H1 (cell line): ENCODE results near the gene STARD8. TPM values are rescaled to one million over a fixed set of nuclear protein-coding genes. Genes with fewer than 3 reads are reported as not detected.

Source experiments
- CTCF ChIA-PET: fragments of 300-600 bp; sonication (Branson Sonifier 250); formaldehyde crosslinking; loops from one replicate; lab custom pipeline; 2021; ENCODE audit not compliant: partially characterized antibody; lab: Charles Lee
- POLR2A ChIA-PET: fragments of 300-600 bp; sonication (Branson Sonifier 250); formaldehyde crosslinking; loops from one replicate; lab custom pipeline; 2021; ENCODE audit warnings: inconsistent platforms; ENCODE audit not compliant: partially characterized antibody; lab: Charles Lee
- DNase-seq, 2 experiments: peaks; one replicate each; pipeline versions ENCODE4 v3.0.0 to v3.0.0-alpha.2; 2010 to 2022; ENCODE audit warnings: low spot score in 2 of 2, low read depth in 1 of 2, mixed read lengths in 1 of 2
- FAIRE-seq: peaks from 2 replicates; lab custom pipeline; 2011; peaks lifted over from hg19 to GRCh38; lab: Jason Lieb, UNC
- H2AFZ ChIP-seq: 2 replicates; pipeline ENCODE4 v1.8.1; 2012; ENCODE audit warnings: low read length, inconsistent platforms
- H2AK5ac ChIP-seq: 2 replicates; pipeline ENCODE4 v1.6.1; 2013; ENCODE audit warnings: low read depth, low read length
- H2BK120ac ChIP-seq: replicated peaks from 2 replicates; pipeline ENCODE3; 2013; ENCODE audit warnings: low read depth, low read length, inconsistent platforms
- H2BK12ac ChIP-seq: 2 replicates; pipeline ENCODE4 v1.6.1; 2013; ENCODE audit warnings: low read depth, low read length
- H2BK15ac ChIP-seq: 2 replicates; pipeline ENCODE4 v1.6.1; 2013; ENCODE audit warnings: low read length
- H2BK20ac ChIP-seq: 2 replicates; pipeline ENCODE4 v1.6.1; 2013; ENCODE audit warnings: low read length
- H2BK5ac ChIP-seq: 2 replicates; pipeline ENCODE4 v1.6.1; 2013; ENCODE audit warnings: low read depth, low read length
- H3K14ac ChIP-seq: 2 replicates; pipeline ENCODE4 v1.6.1; 2013; ENCODE audit warnings: inconsistent platforms; ENCODE audit not compliant: insufficient read length
- H3K18ac ChIP-seq: 2 replicates; pipeline ENCODE4 v1.6.1; 2013; ENCODE audit warnings: low read length; ENCODE audit errors: extremely low read depth
- H3K23ac ChIP-seq: 2 replicates; pipeline ENCODE4 v1.6.1; 2013; ENCODE audit warnings: inconsistent platforms; ENCODE audit not compliant: insufficient read length
- H3K23me2 ChIP-seq: 2 replicates; pipeline ENCODE4 v1.6.1; 2013; ENCODE audit warnings: low read depth, low read length
- H3K27ac ChIP-seq: 2 replicates; pipeline ENCODE4 v1.6.1; 2011; ENCODE audit warnings: low read depth, low read length, inconsistent platforms
- H3K27me3 ChIP-seq, 4 experiments: replicated peaks in 1 of 4; 1 replicate in 1 of 4; 2 replicates in 3 of 4; pipeline versions ENCODE4 v1.6.1 to v1.8.1; 2011 to 2013; ENCODE audit warnings: low read length in 3 of 4, mild to moderate bottlenecking in 3 of 4, inconsistent platforms in 2 of 4, mixed read lengths in 2 of 4, moderate library complexity in 1 of 4; ENCODE audit not compliant: control insufficient read depth in 3 of 4, insufficient read depth in 3 of 4; ENCODE audit errors: extremely low read depth in 1 of 4
- H3K36me3 ChIP-seq, 4 experiments: 2 replicates each; pipeline versions ENCODE4 v1.6.1 to v1.8.1; 2011 to 2013; ENCODE audit warnings: mild to moderate bottlenecking in 4 of 4, low read length in 3 of 4, moderate library complexity in 2 of 4, control low read depth in 1 of 4, inconsistent platforms in 1 of 4; ENCODE audit not compliant: insufficient read depth in 4 of 4, control insufficient read depth in 2 of 4
- H3K4ac ChIP-seq: replicated peaks from 2 replicates; pipeline ENCODE3; 2013; ENCODE audit warnings: low read length, low read depth, mixed read lengths, inconsistent platforms; ENCODE audit not compliant: insufficient read length
- H3K4me1 ChIP-seq, 4 experiments: replicated peaks in 1 of 4; 1 replicate in 1 of 4; 2 replicates in 3 of 4; pipeline versions ENCODE4 v1.6.1 to v1.8.1; 2011 to 2013; ENCODE audit warnings: low read length in 3 of 4, inconsistent platforms in 2 of 4, mixed read lengths in 1 of 4; ENCODE audit not compliant: insufficient read depth in 4 of 4, control insufficient read depth in 3 of 4
- H3K4me2 ChIP-seq, 2 experiments: 2 replicates each; pipeline versions ENCODE4 v1.6.1 to v1.8.1; 2011 to 2013; ENCODE audit warnings: low read depth in 2 of 2, low read length in 2 of 2, control low read depth in 1 of 2, inconsistent platforms in 1 of 2, mild to moderate bottlenecking in 1 of 2; ENCODE audit not compliant: insufficient read depth in 1 of 2
- H3K4me3 ChIP-seq, 4 experiments: fragments of 200-600, 300-600 bp in 1 of 4; sonication (generic), shearing (Covaris generic), sonication (Bioruptor Twin) in 1 of 4; 2 replicates each; pipeline versions ENCODE4 v1.5.1 to v1.8.1; 2011 to 2016; ENCODE audit warnings: low read length in 4 of 4, low read depth in 3 of 4, control low read depth in 2 of 4, inconsistent platforms in 2 of 4, mild to moderate bottlenecking in 2 of 4, mixed read lengths in 1 of 4, moderate library complexity in 1 of 4; ENCODE audit not compliant: insufficient read depth in 2 of 4; ENCODE audit errors: extremely low read depth in 1 of 4
- H3K56ac ChIP-seq: replicated peaks from 2 replicates; pipeline ENCODE3; 2013; ENCODE audit warnings: low read depth, mild to moderate bottlenecking, mixed read lengths, low read length, inconsistent platforms; ENCODE audit not compliant: insufficient read length
- H3K79me1 ChIP-seq: 2 replicates; pipeline ENCODE4 v1.6.1; 2013; ENCODE audit warnings: low read depth, low read length, control low read depth
- H3K79me2 ChIP-seq, 2 experiments: 2 replicates each; pipeline versions ENCODE4 v1.6.1 to v1.8.1; 2012 to 2013; ENCODE audit warnings: low read length in 2 of 2, mild to moderate bottlenecking in 2 of 2, inconsistent platforms in 1 of 2; ENCODE audit not compliant: insufficient read depth in 2 of 2, control insufficient read depth in 1 of 2
- H3K9ac ChIP-seq, 4 experiments: replicated peaks in 1 of 4; 1 replicate in 1 of 4; 2 replicates in 3 of 4; pipeline versions ENCODE4 v1.6.1 to v1.8.1; 2011 to 2013; ENCODE audit warnings: low read depth in 3 of 4, low read length in 3 of 4, control low read depth in 2 of 4, mild to moderate bottlenecking in 2 of 4, moderate library complexity in 2 of 4, inconsistent platforms in 1 of 4; ENCODE audit errors: extremely low read depth in 1 of 4
- H3K9me3 ChIP-seq, 2 experiments: 2 replicates each; pipeline versions ENCODE4 v1.6.1 to v1.8.1; 2012 to 2013; ENCODE audit warnings: mild to moderate bottlenecking in 2 of 2, moderate library complexity in 2 of 2, control low read depth in 1 of 2, inconsistent platforms in 1 of 2, low read depth in 1 of 2, low read length in 1 of 2, mixed read lengths in 1 of 2; ENCODE audit not compliant: insufficient read depth in 2 of 2
- H4K20me1 ChIP-seq, 2 experiments: replicated peaks in 1 of 2; 2 replicates each; pipeline versions ENCODE3 to v1.8.1; 2011 to 2013; ENCODE audit warnings: inconsistent platforms in 2 of 2, low read length in 2 of 2, mild to moderate bottlenecking in 1 of 2; ENCODE audit not compliant: insufficient read depth in 2 of 2, control insufficient read depth in 1 of 2
- H4K5ac ChIP-seq: 2 replicates; pipeline ENCODE4 v1.6.1; 2013; ENCODE audit warnings: low read length, low read depth, mixed read lengths, inconsistent platforms; ENCODE audit not compliant: insufficient read length
- H4K8ac ChIP-seq: 2 replicates; pipeline ENCODE4 v1.8.0; 2013; ENCODE audit warnings: mild to moderate bottlenecking, moderate library complexity, low read length, inconsistent platforms; ENCODE audit not compliant: insufficient read depth; ENCODE audit errors: extremely low read depth
- H4K91ac ChIP-seq: replicated peaks from 2 replicates; pipeline ENCODE3; 2013; ENCODE audit warnings: low read length, mixed read lengths, inconsistent platforms; ENCODE audit not compliant: insufficient read length
- BACH1 ChIP-seq: IDR thresholded peaks from 2 replicates; pipeline ENCODE4 v1.6.1; 2012; ENCODE audit warnings: low read length, improper control_type of control experiment
- BRCA1 ChIP-seq: IDR thresholded peaks from 2 replicates; pipeline ENCODE4 v1.6.1; 2012; ENCODE audit warnings: low read depth, low read length, improper control_type of control experiment
- CHD2 ChIP-seq: IDR thresholded peaks from 2 replicates; pipeline ENCODE4 v1.6.1; 2012; ENCODE audit warnings: low read length, improper control_type of control experiment
- EP300 ChIP-seq, 2 experiments: IDR thresholded peaks; 1 replicate in 1 of 2; 2 replicates in 1 of 2; pipeline ENCODE4 v1.6.1; 2011 to 2012; ENCODE audit warnings: low read depth in 2 of 2, low read length in 2 of 2, mild to moderate bottlenecking in 2 of 2, borderline replicate concordance in 1 of 2, inconsistent platforms in 1 of 2, moderate library complexity in 1 of 2
- GABPA ChIP-seq: IDR thresholded peaks from 2 replicates; pipeline ENCODE4 v1.6.1; 2011; ENCODE audit warnings: mild to moderate bottlenecking, low read length, moderate library complexity, borderline replicate concordance; ENCODE audit not compliant: insufficient read depth
- JUND ChIP-seq: IDR thresholded peaks from 2 replicates; pipeline ENCODE4 v1.6.1; 2011; ENCODE audit warnings: mild to moderate bottlenecking, improper control_type of control experiment, low read length
- KDM1A ChIP-seq: fragments of 200-600, 300-600 bp; sonication (generic); IDR thresholded peaks from 2 replicates; pipeline ENCODE4 v1.7.1; 2016; ENCODE audit warnings: mild to moderate bottlenecking, low read length, borderline replicate concordance
- MAFK ChIP-seq: IDR thresholded peaks from 2 replicates; pipeline ENCODE4 v1.6.1; 2012; ENCODE audit warnings: low read depth, mild to moderate bottlenecking, improper control_type of control experiment, low read length
- POLR2AphosphoS5 ChIP-seq: IDR thresholded peaks from 2 replicates; pipeline ENCODE4 v1.6.1; 2011; ENCODE audit warnings: low read depth, low read length
- POU5F1 ChIP-seq: IDR thresholded peaks from 2 replicates; pipeline ENCODE4 v1.6.1; 2011; ENCODE audit warnings: low read depth, mild to moderate bottlenecking, low read length, moderate library complexity
- RBBP5 ChIP-seq: IDR thresholded peaks from 2 replicates; pipeline ENCODE4 v1.7.1; 2012; ENCODE audit warnings: low read depth, mild to moderate bottlenecking, inconsistent platforms, low read length, moderate library complexity, borderline replicate concordance
- RFX5 ChIP-seq: IDR thresholded peaks from 2 replicates; pipeline ENCODE4 v1.6.1; 2011; ENCODE audit warnings: low read depth, low read length, improper control_type of control experiment, borderline replicate concordance
- SAP30 ChIP-seq: fragments of 300-600 bp; sonication (generic); IDR thresholded peaks from 2 replicates; pipeline ENCODE4 v1.7.1; 2012; ENCODE audit warnings: low read length, moderate library complexity, mild to moderate bottlenecking, inconsistent platforms; ENCODE audit not compliant: insufficient read depth, insufficient replicate concordance
- SRF ChIP-seq: IDR thresholded peaks from 2 replicates; pipeline ENCODE4 v1.6.1; 2011; ENCODE audit warnings: mild to moderate bottlenecking, low read depth, low read length, moderate library complexity
- TCF12 ChIP-seq: IDR thresholded peaks from 2 replicates; pipeline ENCODE4 v1.6.1; 2011; ENCODE audit warnings: low read depth, mild to moderate bottlenecking, low read length
- YY1 ChIP-seq: IDR thresholded peaks from 2 replicates; pipeline ENCODE4 v1.6.1; 2011; ENCODE audit warnings: low read depth, mild to moderate bottlenecking, low read length
- WGBS, 2 experiments: shearing (Covaris generic) in 1 of 2; methylation state at CpG; one replicate each; pipeline versions ENCODE4 v1.1.6 to v1.1.7; 2013 to 2015; ENCODE audit warnings: low lambda C conversion rate in 2 of 2, mixed read lengths in 2 of 2, inconsistent platforms in 1 of 2, low coverage in 1 of 2, missing lambda C conversion rate in 1 of 2; ENCODE audit not compliant: insufficient replicate concordance in 2 of 2, insufficient coverage in 1 of 2, insufficient read length in 1 of 2; ENCODE audit errors: extremely low coverage in 1 of 2, missing lambda C conversion rate in 1 of 2; 5-methylcytosine and 5-hydroxymethylcytosine counted together
- polyA plus RNA-seq, 7 experiments: library from polyadenylated mRNA; depleted of rRNA in 3 of 7; stranded (reverse) in 5 of 7; unstranded in 2 of 7; fragments of >200 nt in 5 of 7; fragments of 200-250 nt in 2 of 7; gene quantifications; 1 replicate in 5 of 7; 2 replicates in 1 of 7; 4 replicates in 1 of 7; pipeline versions ENCODE4 v1.2.1 to v1.2.3, GENCODE V29; 2011 to 2013; ENCODE audit warnings: missing spikeins in 2 of 7, mixed read lengths in 2 of 7
- total RNA-seq: library from RNA; stranded (reverse); fragmentation: NEBNext Ultra II Directional; extraction: Animal tissue kit (Norgen Biotek cat#: 25700); gene quantifications from 2 replicates; pipeline ENCODE4 v1.2.1, GENCODE V29; 2021

Gene STARD8
- total and polyA plus RNA-seq, 2 of the 8 experiments (the other 6 are each of a cell fraction or from before 2014, with no cell fraction given): 1.8 to 3.8 TPM

GRCh38 chrX:68654693-68655092, 7.2 kb downstream of the STARD8 start:
- Histone ChIP-seq H3K56ac (no peak overlapping the region), H2AK5ac (0 out of 2 replicates have a peak overlapping the region, but pooled peaks have one; percentile 24), H3K27ac (no peak overlapping the region), H4K5ac (no peak overlapping the region), H3K18ac (no peak overlapping the region), H3K4me2 (no peak overlapping the region), H3K36me3 (no peaks in the 10 kb centered on the region), H3K4ac (no peak overlapping the region), H3K9ac (no peak overlapping the region), H2BK120ac (no peak overlapping the region), H4K91ac (no peak overlapping the region), H3K79me1 (no peaks in the 10 kb centered on the region), H3K79me2 (no peaks in the 10 kb centered on the region), H3K4me1 (peaks cover 0 to 1% (median under 1%) of the 10 kb centered on the region in 4 experiments; a peak in 2 of 7 replicates), H3K9me3 (no peaks in the 10 kb centered on the region), H3K4me3 (no peak overlapping the region), H2BK12ac (no peak overlapping the region), H3K27me3 (no peaks in the 10 kb centered on the region), H2AFZ (no peak overlapping the region), H2BK20ac (no peak overlapping the region), H3K23ac (no peak overlapping the region), H3K14ac (no peak overlapping the region), H4K20me1 (peaks cover 0 to 3% of the 10 kb centered on the region in 2 experiments), H4K8ac (no peak overlapping the region), H2BK15ac (no peak overlapping the region), H3K23me2 (peaks cover 13% of the 10 kb centered on the region; the same call in 1 of the 2 replicates), H2BK5ac (no peak overlapping the region)
- no peak for DNase-seq
- ChIA-PET CTCF (no interaction called here), POLR2A (no interaction called here)
- no peak for FAIRE-seq
- WGBS, 2 experiments: 80% methylated on average over 1 of the region's 3 CpGs; no CpG with 5 or more reads in 1 of the 2 experiments
- TF ChIP-seq RFX5 (no peak), RBBP5 (no peak), JUND (no peak), MAFK (no peak), GABPA (no peak), BACH1 (no peak), CHD2 (no peak), SRF (no peak), KDM1A (no peak), POU5F1 (no peak), SAP30 (no peak), BRCA1 (no peak), EP300 (IDR thresholded peaks at IDR 0.05; ENCODE audit: borderline replicate concordance in 1 of 2, low read depth in 2 of 2, low read length in 2 of 2) (no peak), YY1 (no peak), TCF12 (no peak), POLR2AphosphoS5 (no peak)
